ENCODE measurements around the gene HMOX2.

HMOX2 gene

GRCh38 chr16:4556112-4556511, 79.9 kb downstream of the HMOX2 start, which contains the start of gene C16orf96:
TSS of gene C16orf96 (plus strand) at chr16:4556340. CDS start at chr16:4556490, 150 bp downstream.
- TF ChIP-seq POLR2A (IDR thresholded peaks at IDR 0.05; ENCODE audit: extremely low read depth, insufficient read length) (no peak), MYC (IDR thresholded peaks at IDR 0.05; ENCODE audit: low read depth, low read length) (no peak), MAX (IDR thresholded peaks at IDR 0.05; ENCODE audit: low read depth, low read length) (no peak), CTCF (IDR thresholded peaks at IDR 0.05; ENCODE audit: low read depth, low read length) (no peak)
- no peak for DNase-seq (ENCODE audit: low read depth)
- H3K4me3 ChIP-seq (ENCODE audit: low read depth, low read length): no peak within 1 kb of the TSS

GRCh38 chr16:4556580-4556979, 80.4 kb downstream of the HMOX2 start:
- no peak for TF ChIP-seq CTCF (IDR thresholded peaks at IDR 0.05; ENCODE audit: low read depth, low read length)
- no peak for TF ChIP-seq POLR2A (IDR thresholded peaks at IDR 0.05; ENCODE audit: extremely low read depth, insufficient read length)
- TF ChIP-seq MAX (IDR thresholded peaks at IDR 0.05; ENCODE audit: low read depth, low read length): no peak
- no peak for TF ChIP-seq MYC (IDR thresholded peaks at IDR 0.05; ENCODE audit: low read depth, low read length)
- no peak for DNase-seq (ENCODE audit: low read depth)

DNA sequence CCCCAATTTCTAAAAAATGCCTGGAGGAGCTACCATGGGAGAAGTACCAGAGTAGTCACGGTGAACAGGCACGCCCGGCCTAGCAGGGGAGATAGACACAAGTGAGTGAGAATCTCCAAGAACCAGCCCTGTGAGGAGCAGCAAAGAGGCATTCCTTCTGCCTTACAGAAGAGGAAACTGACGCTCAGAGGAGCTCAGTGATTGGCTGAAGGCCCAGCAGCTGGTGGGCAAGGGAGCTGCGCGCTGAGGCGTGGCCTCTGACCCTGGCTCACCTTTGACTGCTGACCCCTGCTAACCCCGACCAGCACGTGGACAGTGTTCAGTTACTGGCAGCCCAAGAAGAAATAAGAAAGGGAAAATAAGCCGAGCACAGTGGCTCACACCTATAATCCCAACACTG, 81.8 kb downstream of the HMOX2 start:
- no peak overlapping the region for H3K4me3 ChIP-seq (ENCODE audit: low read depth, low read length)
- DNase-seq (ENCODE audit: low read depth): no peak
- no peak for TF ChIP-seq CTCF (IDR thresholded peaks at IDR 0.05; ENCODE audit: low read depth, low read length)
- no peak for TF ChIP-seq MYC (IDR thresholded peaks at IDR 0.05; ENCODE audit: low read depth, low read length)
- no peak for TF ChIP-seq POLR2A (IDR thresholded peaks at IDR 0.05; ENCODE audit: extremely low read depth, insufficient read length)
- no peak for TF ChIP-seq MAX (IDR thresholded peaks at IDR 0.05; ENCODE audit: low read depth, low read length)

More at GRCh38 chr16:4556580-4556979, 80.4 kb downstream of the HMOX2 start:
- H3K4me3 ChIP-seq (ENCODE audit: low read depth, low read length): no peak overlapping the region

All from NB4 (cell line).